Superior temporal gyrus (tissue), 1 donor: ENCODE measurements around the gene OSBPL9.

Source experiments
- DNase-seq: peaks from one replicate; pipeline ENCODE4 v3.0.0-alpha.2; 2016; ENCODE audit errors: extremely low spot score

OSBPL9 gene, protein sequence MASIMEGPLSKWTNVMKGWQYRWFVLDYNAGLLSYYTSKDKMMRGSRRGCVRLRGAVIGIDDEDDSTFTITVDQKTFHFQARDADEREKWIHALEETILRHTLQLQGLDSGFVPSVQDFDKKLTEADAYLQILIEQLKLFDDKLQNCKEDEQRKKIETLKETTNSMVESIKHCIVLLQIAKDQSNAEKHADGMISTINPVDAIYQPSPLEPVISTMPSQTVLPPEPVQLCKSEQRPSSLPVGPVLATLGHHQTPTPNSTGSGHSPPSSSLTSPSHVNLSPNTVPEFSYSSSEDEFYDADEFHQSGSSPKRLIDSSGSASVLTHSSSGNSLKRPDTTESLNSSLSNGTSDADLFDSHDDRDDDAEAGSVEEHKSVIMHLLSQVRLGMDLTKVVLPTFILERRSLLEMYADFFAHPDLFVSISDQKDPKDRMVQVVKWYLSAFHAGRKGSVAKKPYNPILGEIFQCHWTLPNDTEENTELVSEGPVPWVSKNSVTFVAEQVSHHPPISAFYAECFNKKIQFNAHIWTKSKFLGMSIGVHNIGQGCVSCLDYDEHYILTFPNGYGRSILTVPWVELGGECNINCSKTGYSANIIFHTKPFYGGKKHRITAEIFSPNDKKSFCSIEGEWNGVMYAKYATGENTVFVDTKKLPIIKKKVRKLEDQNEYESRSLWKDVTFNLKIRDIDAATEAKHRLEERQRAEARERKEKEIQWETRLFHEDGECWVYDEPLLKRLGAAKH

DNA sequence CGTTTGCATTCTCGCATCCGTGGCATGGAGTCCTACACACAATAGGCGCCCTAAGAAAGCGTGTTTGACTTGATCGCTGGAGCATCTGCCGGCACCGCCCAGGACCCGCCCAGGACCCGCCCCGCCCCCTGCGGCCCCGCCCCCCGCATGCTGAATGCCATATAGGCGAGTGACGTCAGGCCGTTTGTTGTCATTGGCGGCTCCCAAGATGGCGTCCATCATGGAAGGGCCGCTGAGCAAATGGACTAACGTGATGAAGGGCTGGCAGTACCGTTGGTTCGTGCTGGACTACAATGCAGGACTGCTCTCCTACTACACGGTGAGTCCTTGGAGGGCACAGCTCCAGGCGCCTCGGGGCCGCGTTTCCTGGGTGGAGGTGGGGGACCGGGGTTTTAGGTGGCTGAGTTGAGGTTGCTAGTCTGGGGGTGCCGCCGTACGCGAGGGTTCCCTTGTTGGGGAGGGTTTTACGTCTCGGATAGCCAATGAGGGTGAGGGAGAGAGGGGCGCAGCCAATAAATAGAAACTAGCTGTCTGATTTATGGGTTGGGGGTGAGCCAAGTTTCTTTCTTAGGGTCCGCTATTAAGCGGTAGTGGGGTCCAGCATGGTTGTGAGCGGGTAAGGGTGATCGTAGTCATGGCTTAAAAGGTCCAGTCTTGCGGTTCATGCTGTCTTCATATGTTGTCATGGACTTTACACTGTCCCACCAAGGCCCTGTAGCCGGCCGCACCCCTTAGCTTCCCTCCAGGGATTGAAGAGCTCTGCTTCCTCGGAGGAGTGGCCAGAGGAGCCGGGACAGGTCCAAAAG is at the start of gene OSBPL9:
Gene OSBPL9 (plus strand): TSS at position 190 of the 806 bp plus-strand sequence. CDS start 19 bp downstream, at position 209.
- DNase-seq: peak; percentile 88

DNA sequence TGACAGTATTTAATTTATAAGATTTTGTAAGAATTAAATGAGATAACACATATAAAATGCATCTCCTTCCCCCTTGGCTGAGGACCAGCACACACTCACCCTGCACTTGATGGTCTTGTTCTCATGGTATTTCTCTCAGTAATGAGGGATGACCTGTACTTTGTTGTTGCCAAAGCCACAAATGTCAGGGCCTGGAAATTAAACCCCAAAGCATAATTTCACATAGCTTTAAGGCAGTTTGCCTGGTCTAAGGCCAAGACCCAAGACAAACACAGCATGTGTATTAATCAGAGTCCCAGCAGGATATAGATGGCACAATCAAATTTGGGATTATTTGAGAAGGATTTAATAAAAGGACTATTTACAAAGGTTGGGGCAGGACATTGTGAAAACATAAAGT is 49.2 kb upstream of the OSBPL9 start:
- no peak for DNase-seq

DNA sequence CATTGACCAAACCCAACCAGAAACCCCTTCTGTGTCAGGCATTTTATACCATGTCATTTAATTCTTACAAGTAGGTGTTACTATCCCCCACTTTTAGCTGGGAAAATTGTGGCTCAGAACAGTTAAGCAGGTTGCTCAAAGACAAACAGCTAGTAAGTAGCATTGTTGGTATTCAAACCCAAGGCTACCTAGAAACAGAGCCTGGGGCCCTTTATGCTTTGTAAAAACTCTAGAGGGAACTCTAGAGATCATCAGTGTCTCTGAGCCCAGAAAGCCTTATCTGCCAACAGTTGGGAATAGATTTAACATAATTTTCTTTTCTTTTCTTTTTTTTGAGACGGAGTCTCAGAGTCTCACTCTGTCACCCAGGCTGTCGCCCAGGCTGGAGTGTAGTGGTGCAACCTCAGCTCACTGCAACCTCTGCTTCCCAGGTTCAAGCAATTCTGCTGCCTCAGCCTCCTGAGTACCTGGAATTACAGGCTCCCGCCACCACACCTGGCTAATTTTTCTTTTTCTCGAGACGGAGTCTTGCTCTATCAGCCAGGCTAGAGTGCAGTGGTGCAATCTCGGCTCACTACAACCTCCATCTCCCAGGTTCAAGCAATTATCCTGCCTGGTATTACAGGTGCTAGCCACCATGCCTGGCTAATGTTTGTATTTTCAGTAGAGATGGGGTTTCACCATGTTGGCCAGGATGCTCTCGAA is 48.5 kb upstream of the OSBPL9 start:
- no peak for DNase-seq

DNA sequence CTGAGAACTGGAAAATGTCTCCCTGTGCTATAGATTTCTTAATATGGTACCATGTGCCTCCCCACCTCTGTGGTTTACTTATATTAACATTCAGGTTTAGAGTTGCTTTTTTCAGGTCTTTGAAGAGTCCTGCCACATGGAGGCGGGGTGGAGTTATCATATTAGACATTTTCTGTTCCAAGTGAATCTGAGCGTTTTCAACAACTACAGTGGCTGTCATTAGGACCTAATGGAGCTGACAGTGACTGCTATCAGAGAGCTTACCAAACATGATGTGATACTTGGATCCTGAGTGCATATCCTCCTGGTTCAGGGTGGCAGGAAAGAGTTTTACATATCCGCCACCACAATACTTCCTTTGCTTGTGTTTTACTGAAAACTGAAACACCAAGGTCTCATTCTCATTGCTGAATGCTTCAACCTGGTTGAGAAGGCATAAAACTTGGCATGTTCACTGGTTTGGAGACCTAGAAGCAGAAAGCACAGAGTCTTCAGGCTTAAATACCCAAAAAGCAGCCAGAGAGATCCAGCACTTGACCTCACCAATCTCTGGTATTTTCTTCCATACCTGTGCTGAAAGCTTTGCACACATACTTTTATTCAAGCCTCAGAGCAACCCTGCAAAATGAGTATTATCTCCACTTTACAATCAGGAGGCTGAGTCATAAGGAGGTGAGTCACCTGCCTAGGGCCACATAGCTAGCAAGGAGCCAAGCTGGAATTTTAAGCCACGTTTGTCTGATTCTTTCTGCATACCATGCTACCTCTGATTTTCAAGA is 47.4 kb upstream of the OSBPL9 start:
- peak; percentile 51 for DNase-seq

DNA sequence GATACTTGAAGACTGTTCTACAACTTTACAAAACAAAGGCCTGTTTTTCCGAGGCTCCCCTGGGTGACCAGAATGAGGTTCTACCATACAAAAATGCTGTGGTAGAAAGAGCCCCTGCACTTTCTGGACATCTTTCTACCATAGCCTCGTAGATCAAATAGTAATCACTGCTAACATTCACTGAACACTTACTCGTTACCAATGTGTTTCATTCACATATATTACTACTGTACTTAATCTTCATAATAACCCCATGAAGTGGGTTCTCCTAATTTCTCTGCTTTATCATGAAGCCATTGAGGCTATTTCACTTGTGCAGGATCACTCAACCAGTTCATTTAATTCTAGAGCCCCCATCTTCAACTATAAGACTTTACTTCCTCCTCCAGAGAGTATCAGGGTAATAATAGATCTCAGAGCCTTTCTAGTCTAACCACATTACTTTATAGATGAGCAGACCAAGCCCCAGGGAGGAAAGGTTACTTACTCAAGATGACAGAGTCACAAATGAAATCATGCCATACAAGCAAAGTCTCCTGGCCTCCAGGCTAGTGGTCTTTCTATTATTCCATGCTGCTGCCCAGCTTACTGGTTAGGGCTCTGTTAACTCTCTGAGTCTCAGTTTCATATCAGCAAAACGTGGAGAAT is 46.7 kb upstream of the OSBPL9 start:
- no peak for DNase-seq

DNA sequence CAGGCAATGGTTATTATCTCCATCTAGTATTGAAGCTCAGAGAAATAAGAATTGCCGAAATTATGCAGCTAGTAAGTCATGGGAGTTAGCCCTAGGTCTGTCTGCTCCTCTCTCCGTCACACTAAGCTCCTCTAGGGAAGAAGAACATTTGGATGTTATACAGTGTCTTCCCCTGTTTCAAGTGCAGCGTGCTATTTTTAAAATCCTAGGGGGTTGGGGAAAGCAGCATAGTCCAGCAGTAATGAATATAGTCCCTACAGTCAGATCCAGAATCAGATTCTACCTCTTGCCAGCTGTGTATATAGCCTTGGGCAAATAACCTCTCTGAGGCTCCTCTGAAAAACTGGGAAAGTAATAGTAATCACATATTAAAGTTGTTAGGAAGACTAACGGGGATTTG is 44.5 kb upstream of the OSBPL9 start:
- DNase-seq: no peak

DNA sequence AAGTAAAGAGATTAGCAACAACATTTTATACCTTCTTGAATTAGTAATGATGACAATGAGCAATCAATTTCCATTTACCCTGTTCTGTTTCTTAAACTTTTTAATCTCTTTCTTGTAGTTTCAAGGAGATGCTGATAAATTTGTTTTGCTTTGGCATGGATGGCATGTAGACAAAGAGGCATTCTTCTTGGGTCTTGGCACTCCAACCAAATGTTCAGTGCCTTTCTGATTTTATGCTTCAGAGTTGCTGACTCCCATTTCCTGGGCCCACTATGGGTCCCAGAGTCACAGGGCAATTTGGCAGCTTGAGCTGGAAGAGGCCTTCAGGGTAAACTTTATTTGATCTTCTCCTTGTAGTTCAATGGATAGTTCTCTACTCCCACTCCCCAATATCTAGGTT is 42.1 kb upstream of the OSBPL9 start:
- DNase-seq: peak; percentile 80

DNA sequence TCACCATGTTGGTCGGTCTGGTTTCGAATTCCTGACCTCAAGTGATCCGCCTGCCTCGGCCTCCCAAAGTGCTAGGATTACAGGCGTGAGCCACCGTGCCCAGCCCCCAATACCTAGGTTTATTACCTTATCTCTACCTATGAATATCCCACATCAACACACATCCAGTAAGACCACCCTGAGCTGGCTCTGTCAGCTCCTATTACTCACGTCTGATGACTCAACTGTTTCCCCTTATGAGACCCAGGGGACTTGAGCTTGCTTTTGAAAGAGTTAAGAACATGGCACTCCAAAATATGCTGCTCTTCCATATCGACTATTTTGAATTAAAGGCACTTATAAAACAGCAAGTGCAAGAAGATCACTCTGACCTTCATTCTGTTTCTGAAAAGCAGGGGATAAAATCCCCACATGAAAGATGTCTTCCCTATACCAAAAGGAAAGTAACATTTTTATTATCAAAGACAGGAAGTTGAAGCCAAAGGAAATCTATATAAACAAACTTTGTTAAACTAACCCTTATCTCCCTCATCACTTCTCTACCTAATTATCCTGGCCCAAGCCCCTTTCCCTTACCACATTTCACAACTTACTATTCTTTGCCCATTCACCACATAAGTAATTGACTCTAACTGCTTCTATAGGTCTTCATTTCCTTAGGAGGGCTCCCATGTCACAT is 41.3 kb upstream of the OSBPL9 start:
- no peak for DNase-seq

DNA sequence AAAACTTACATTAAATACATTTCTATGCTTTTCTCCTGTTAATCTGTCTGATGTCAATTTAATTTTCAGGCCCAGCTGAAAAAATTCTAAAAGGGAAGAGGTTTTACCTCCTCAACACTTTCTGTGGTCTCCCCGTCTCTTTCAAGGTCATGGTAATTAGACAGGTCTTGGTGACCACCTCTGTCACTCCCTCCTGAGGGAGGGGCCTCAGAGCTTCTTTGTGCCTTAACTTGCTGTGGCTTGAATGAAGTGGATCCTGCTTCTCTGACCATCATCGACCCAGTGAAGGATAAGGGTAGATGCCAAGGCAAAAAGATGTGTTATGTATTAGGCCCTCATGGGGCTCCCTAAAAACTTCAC is 40.8 kb upstream of the OSBPL9 start:
- DNase-seq: no peak

DNA sequence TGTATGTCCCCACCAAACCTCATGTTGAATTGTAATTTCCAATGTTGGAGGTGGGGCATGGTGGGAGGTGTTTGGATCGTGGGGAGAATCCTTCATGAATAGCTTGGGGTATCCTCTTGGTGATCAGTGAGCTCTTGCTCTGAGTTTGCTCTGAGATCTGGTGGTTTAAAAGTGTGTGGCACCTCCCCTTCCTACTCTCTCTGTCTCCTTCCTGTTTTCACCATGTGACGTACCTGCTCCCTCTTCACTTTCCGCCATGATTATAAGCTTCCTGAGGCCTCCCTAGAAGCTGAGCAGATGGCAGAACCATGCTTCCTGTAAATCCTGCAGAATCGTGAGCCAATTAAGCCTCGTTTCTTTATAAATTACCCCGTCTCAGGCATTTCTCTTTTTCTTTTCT is 40.0 kb upstream of the OSBPL9 start:
- DNase-seq: no peak

DNA sequence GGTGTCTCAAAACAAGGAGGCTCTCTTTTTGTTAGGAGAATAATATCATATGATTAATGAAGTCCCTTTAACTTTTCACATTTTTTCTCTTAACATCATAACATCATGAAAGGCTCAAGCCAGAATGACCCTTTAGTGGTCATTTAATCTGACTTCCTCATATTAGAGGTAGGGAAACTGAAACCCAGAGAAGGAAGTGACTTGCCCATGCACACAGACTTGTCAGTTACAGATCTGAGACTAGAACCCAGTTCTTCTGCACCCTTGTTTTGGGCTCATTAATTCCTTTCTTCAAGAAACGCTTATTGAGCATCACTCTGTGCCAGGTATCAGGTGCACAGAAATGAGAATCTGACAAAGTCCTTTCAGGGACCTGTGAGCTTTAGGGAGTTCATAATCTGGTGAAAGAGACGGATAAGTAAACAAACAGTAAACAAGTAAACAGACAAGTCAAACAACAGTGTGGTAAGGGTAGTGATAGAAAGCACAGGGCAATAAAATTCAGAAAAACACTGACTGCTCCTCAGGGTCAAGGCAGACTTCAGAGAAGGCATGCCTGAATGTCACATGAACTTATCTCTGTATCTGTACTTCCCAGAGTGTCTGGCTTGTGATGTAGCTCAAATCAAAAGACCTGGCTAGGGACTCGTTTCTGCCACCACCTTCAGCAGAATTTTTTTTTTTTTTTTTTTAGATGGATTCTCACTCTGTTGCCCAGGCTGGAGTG is 38.3 kb upstream of the OSBPL9 start:
- DNase-seq: no peak

DNA sequence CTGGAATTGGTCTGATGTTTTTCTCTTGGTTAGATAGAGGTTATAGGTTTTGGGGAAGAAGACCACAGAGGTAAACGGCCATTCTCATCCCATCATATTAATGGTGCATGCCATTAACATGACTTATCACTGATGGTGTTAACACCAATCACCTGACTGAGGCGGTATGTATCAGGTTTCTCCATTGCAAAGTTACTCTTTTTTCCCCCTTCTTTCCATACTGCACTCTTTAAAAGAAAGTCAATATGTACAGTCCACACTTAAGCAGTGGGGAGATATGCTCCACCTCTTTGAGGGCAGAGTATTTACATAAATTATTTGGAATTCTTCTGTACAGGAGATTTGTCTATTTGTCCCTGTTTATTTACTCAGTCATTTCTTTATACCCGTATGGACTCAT is 35.7 kb upstream of the OSBPL9 start:
- no peak for DNase-seq

DNA sequence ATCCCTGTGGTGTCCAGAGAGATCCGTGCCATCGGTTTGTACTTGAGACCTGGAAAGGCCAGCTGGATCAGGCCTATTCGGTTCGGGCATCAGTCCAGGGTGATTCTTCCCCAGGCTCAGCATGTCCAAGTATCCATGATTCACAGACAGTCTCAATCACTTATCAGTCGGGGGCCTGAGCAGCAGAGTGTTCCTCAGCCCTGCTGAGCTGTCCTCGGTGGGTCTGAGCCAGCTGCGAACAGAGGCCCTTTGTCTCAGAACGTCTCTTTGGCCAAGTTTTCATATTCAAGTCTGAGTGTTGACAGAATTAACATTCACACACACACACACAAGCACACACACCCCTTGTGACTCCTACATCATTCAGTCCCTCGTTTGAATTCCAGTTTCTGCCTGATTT is 33.4 kb upstream of the OSBPL9 start:
- DNase-seq: peak; percentile 95

DNA sequence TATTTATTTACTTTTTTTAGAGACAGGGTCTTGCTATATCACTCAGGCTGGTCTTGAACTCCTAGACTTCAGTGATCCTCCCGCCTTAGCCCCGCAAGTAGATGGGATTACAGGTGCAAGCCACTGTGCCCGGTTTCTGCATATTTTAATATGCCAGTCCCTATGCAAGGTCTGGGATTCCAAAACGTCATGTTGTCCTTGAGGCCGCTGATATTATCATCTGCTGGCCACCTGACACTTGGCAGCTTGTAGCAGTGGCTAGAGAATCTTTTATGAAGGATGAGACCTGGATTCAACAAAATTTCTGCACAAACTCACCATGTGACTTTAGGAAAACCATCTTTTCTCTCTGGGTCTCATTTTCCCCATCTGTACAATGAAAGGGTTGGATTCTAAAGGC is 32.9 kb upstream of the OSBPL9 start:
- no peak for DNase-seq

DNA sequence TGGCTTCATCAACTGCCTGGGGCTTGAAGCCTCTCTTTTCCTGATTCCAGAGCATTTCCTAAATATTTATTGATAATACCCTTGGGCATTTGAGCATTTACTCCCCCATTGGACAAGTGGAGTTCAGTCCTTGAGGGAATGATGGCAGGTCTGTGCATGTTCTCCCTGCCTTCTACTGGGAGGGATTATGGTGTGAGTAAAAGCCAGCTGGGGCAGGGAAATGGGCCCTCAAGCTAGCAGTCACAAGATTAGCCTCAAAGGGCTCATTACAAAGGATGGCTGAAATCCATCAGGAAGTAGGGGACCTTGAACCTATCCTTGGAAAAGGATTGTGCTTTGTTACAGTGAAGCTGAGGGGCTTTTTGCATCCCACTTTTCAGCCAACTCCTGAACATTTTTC is 24.2 kb upstream of the OSBPL9 start:
- DNase-seq: no peak

DNA sequence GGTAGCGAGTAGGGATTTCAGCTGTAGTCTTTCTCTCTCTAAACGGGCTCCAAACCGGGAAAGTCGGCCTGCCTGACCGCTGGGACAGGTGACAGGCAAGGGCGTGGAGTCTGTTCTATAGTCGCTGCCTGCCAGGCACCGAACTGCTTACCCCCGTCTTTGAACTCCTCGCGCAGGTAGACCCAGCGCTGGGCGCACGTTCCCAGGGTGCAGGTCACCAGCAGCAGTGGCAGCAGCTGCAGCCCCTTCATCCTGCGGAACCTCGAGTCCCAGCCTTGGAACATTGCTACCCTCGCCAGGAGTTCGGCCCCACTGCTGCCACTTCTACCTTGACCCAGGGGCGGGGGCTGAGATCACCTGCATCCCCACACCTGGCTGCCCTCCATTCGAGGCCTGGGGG is 22.2 kb upstream of the OSBPL9 start:
- DNase-seq: no peak

DNA sequence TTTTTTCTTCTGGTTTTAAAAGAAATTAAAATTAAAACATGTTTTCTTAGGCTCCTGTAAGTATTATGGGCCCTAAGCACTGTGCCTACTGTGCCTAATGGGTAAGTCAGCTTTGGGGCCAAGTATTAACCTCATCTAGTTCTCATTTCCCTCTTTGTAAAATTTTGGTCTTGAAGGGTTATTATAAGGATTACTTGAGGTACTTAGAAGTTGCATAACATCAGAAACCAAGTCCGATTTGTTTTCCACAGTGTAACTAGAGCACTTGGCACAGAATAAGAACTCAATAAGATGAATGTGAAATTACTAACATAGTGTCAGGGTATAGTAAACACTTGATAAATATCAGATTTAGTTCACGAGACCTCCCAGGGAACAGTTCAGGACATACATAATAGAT is 16.4 kb upstream of the OSBPL9 start:
- DNase-seq: no peak

DNA sequence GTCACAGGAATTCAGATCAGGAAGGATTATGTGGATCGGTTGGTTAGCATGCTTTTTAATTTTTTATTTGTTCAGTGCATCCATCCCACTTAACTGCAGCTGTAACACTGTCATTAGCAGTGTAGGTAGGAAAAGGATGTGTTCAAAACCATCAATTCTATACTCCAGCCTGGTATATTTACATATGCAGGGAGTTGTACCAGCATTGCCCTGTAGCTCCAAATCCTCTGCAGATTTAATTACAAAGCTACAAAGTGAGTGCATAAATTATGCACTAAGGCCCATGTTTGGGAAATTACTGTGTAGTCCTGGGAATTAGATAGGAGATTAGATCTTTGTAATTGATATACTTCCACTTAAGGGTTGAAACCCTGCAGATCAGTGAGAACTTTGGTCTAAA is 15.9 kb upstream of the OSBPL9 start:
- no peak for DNase-seq

DNA sequence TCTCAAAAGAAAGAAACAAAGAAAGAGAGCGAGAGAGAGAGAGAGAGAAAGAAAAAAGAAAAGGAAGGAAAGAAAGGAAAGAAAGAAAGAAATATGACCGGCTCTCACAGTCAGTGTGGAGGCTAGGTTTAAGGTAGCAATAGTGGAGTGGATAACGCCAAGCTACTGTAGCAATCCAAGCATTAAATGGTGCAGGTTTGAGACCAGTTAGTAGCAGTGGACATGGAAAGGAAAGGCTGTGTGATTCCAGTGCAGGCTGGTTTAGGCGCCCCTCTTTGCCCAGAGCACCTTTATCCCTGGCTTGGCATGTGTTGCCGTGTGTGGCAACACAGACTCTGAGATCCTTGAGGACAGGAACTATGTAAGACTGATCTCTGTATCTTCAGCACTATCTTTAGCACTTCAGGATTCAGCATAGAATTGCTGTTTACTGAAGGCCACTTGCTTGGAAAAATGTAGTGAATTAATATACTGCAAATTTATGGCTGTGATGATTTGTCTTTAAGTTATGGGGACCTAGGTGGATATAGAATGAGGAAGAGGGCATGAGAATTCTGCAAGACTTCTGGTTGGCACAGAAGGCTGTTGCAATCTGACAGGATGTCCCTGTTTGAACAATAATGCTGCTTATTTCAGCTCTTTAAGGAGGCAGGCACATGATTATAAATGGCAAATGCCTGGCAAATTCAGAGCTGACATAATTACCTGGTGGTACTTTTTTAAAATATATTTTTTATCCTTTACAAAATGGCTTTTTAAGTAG is 10.8 kb upstream of the OSBPL9 start:
- no peak for DNase-seq
